DMS79 treated with DMSO at 0.1 percent for 48 hours (cell line): ENCODE data around the gene KLHDC8B.
"Not testable (repeated sequence)": the region's sequence is repeated elsewhere in the genome, so short reads cannot be mapped to it uniquely, and the experiment has no call there.

Source experiments
- DNase-seq: peaks from one replicate; lab custom pipeline; 2025; lab: John Stamatoyannopoulos, UW

Gene KLHDC8B

DNA sequence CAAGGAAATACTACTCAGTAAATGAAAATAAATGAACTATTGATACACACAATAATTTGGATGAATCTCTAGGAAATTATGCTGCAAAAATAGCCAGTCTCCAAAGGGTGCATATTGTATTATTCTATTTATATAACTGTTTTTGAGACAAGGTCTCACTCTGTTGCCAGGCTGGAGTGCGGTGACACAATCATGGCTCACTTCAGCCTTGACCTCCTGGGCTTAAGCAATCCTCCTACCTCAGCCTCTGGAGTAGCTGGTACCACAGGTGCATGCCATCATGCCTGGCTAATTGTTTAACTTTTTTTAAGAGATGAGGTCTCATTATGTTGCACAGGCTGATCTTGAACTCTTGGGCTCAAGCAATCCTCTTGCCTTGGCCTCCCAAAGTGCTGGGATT is 12.5 kb downstream of the KLHDC8B start:
- DNase-seq, result no peak

DNA sequence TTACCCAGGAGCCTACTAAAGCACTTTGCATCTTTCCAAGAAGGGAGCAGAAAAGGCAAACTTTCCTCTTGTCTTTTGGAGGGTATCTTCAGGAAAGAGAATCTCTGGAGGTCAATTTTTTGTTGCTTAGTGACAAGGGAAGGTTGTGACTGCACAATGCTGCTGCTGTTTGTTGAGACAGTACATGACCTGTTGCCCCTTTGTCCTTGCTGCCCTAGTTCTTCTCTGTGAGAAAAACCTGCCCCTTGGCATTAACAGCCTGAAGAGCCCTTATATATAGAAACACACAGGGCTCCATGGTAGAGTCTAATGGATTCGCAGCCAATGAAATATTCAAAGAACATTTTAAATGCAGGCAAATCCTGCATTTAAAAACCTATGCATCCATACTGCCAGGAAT is 20.3 kb downstream of the KLHDC8B start:
- DNase-seq, result no peak

DNA sequence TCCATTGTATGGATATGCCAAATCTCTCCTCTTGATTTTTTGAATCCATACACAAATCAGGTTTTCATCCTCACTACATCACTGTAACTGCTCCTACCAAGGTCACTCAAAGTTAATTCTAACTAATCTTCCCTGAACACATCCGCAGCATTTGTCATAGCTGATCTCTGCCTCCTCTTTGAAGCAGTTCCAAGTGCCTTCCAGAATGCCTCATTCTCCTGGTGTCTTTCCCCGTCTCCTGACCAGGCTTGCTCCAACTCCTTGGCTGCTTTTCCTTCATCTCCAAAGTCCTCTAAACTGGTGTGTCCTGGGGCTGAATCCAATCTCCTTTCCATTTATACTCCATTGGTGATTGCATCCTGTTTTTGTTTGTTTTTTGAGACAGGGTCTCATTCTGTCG is 26.8 kb downstream of the KLHDC8B start:
- DNase-seq, result no peak

DNA sequence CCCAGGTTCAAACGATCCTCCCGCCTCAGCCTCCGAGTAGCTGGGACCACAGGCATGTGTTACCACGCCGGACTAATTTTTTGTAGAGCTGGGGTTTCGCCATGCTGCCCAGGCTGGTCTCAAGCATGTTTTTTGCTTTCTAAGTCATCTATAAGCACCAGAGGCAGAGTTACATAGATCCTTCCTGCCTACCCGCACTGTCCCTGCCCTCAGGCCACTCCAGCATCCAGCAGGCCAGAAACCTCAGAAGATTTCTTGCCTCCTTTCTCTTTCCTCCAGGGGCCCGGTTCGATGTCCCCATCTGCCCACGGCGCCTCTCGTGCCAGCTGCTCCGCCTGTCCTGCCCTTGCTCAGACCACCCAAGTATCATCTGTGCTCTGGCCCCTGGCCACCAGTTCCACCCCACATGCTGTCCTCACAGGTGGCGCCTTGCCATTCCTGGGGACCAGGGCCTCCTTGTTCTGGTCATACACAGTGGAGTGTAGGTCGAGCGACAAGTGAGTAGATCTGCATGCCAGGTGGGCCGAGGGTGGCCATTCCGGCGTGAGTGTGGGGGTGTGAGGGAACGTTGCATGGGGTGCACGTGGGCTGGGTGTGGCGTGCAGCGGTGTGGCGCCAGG is 27.3 kb downstream of the KLHDC8B start:
- no peak for DNase-seq

DNA sequence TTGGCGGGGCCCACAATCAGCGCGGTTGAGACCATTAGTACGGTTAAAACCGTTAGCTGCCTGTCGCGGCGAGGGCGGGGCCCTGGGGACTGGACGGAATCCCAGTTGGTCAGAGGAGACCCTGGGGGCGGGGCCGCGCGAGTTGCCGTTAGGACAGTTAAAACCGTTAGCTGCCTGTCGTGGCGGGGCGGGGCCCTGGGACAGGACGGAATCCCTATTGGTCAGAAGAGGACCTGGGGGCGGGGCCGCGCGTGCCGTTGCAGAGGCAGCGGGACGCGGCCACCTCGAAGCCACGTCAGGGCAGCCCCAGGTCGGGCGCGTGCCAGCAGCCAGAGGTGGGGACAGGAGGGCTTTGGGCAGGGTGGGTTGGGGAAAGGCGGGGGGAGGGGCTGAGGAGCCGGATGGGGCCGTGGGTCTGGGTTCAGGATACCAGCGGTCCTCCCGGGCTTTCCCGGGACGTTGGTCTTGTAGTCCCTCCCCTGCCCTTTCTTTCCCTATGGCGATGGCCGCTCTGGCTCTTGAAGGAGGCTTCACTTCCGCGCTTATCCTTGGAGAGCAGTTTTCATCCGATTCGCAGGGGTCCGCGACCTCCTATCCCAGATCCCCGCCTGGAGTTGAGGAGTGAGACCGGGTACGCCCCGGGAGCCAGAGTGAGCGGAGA is 28.0 kb downstream of the KLHDC8B start:
- no peak for DNase-seq

DNA sequence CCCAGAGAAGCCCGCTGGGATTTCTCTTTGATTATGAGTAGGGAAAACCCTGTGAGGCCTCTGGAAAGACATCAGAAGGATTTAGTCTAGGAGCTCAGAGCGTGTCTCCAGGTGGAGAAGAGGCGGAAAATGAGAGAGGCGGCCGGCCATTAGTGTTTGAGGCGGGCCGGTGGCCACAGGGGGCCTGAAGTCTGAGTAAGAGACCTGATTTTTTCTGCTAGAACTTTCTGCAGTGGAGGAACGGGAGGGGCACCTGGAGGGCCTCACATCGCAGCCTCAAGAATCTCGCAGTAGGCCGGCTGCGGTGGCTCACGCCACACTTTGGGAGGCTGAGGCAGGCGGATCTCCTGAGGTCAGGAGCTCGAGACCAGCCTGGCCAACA is 28.5 kb downstream of the KLHDC8B start:
- no peak for DNase-seq

DNA sequence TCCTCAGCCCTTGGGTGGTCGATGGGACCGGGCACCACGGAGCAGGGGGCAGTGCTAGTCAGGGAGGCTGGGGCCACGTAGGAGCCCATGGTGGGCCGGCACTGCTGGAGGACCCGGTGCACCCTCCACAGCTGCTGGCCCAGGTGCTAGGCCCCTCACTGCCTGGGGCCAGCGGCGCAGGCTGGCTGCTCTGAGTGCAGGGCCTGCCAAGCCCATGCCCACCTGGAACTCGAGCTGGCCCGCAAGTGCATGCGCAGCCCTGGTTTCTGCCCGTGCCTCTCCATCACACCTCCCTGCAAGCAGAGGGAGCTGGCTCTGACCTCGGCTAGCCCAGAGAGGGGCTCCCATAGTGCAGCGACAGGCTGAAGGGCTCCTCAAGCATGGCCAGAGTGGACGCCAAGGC is 42.1 kb downstream of the KLHDC8B start:
- DNase-seq, result no peak

DNA sequence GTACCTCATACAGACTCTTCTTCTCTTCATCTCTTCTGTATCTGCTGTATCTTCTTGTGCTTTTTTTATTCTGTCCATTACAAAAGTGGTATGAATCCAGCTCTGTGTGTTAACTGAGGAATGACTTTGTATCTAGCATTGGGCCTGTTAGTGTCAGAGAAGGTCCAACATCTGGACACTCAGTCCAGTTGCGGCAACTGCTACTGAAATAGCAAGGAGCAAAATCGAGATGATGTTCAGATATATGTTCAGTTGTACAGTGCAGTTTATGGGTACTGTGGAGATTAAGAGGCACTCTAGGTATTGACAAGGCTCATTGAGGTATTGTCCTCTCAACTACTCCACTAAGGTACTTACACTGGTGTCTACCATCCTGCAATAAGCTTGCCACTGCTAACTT is 42.6 kb downstream of the KLHDC8B start:
- no peak for DNase-seq

DNA sequence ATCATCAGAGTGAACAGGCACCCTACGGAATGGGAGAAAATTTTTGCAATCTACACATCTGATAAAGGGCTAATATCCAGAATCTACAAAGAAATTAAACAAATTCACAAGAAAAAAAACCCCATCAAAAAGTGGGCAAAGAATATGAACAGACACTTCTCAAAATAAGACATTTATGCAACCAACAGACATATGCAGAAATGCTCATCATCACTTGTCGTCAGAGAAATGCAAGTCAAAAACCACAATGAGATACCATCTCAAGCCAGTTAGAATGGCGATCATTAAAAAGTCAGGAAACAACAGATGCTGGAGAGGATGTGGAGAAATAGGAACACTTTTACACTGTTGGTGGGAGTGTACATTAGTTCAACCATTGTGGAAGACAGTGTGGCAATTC is 45.3 kb downstream of the KLHDC8B start:
- not testable (repeated sequence) for DNase-seq

DNA sequence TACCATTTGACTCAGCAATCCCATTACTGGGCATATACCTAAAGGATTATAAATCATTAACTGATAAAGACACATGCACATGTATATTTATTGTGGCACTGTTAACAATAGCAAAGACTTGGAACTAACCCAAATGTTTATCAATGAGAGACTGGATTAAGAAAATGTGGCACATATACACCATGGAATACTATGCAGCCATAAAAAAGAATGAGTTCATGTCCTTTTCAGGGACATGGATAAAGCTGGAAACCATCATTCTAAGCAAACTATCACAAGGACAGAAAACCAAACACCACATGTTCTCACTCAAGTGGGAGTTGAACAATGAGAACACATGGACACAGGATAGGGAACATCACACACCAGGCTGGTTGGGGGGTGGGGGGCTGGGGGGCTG is 45.7 kb downstream of the KLHDC8B start:
- DNase-seq, result not testable (repeated sequence)

DNA sequence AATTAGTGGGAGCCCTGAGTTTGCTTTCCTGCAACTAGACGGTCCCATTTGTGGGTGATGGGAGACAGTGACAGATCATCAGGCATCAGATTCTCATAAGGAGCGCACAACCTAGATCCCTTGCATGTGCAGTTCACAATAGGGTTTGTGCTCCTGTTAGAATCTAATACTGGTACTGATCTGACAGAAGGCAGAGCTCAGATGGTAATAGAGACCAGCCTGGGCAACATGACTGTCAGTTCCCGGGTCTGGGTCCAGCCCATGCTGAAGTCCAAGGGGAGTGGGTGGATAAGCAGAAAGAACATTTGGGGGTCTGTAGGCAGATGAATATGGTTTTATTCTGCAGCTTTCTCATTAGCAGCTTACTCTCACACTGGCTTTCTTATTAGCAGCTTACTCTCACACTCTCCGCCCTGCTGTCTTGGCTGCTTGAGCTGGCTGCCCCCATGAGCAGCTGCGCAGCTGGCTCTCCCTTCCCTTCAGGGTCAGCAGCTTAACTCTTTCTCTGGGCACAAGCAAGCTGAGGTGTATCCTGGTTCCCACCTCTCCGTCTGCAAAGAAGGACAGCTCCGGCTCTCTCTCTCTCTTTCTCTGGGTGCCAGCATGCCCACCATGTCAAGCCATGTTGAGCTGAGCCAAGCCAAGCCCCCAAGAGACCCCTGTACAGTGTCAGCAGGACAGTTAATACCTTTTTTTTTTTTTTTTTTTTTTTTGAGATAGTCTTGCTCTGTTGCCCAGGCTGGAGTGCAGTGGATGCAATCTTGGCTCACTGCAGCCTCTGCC is 46.5 kb downstream of the KLHDC8B start:
- DNase-seq, result no peak

DNA sequence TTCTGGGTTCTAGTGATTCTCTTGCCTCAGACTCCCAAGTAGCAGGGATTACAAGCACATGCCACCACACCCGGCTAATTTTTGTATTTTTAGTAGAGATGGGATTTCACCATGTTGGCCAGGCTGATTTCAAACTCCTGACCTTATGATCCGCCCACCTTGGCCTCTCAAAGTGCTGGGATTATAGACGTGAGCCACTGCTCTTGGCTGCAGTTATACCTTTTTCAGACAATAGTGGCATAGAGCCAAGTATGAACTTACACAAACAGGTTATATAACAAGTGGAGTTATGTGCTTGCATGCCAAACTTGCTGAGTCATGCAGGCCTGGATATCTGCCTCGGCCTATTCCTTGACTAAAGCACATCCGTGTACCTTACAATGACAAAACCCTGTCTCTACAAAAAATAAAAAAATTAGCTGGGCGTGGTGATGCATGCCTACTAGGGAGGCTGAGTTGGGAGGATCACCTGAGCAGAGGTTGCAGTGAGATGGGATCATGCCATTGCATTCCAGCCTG is 47.1 kb downstream of the KLHDC8B start:
- DNase-seq, result peak; percentile 6

DNA sequence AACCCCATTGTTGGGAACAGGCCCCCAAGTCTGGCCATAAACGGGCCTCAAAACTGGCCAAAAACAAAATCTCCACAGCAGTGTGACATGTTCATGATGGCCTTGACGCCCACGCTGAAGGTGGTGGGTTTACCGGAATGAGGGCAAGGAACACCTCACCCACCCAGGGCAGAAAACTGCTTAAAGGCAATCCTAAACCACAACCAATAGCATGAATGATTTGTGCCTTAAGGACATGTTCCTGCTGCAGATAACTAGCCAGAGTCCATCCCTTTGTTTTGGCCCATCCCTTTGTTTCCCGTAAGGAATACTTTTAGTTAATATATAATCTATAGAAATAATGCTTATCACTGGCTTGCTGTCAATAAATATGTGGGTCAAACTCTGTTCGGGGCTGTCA is 47.7 kb downstream of the KLHDC8B start:
- no peak for DNase-seq

DNA sequence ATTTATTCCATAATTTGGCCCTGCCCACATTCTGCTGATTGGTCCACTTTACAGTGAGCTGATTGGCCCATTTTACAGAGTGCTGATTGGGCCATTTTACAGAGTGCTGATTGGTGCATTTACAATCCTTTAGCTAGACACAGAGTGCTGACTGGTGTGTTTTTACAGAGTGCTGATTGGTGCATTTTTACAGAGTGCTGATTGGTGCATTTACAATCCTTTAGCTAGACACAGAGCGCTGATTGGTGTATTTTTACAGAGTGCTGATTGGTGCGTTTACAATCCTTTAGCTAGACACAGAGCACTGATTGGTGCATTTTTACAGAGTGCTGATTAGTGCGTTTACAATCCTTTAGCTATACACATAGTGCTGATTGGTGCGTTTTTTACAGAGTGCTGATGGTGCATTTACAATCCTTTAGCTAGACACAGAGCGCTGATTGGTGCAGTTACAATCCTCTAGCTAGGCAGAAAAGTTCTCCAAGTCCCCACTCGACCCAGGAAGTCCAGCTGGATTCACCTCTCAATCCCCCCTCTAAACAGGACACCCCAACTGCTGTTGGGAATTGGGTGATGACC is 49.7 kb downstream of the KLHDC8B start:
- not testable (repeated sequence) for DNase-seq

DNA sequence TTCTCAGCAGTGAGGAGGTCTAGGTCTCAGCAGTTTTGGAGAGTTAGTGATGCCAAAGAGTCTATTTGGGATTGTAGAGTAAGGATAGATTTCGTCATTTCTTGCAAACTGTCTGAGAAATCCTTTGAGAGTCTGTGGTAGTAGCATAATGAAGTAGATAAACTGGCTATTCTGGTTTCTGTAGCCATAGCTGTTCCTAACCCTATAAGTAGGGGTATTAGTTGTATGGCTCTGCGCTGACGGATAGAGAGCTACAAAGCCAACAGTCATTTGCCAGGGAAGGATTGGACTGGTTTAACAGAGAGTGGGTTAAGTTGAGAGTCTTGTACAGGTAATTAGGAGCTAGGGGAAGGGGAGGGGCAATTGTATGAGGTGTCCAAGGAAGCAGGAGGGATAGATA is 50.6 kb downstream of the KLHDC8B start:
- DNase-seq, result no peak
